GM21786 (cell line): ENCODE data around the gene CDHR2.

ENCODE experiments used
- ATAC-seq: cut with Tn5 transposase; IDR thresholded peaks from one replicate; pipeline ENCODE4 v1.9.1; 2021; ENCODE audit not compliant: unreplicated experiment

The CDHR2 gene

GRCh38 chr5:176619569-176620332 lies 70.6 kb downstream of the CDHR2 start:
- no peak for ATAC-seq

DNA sequence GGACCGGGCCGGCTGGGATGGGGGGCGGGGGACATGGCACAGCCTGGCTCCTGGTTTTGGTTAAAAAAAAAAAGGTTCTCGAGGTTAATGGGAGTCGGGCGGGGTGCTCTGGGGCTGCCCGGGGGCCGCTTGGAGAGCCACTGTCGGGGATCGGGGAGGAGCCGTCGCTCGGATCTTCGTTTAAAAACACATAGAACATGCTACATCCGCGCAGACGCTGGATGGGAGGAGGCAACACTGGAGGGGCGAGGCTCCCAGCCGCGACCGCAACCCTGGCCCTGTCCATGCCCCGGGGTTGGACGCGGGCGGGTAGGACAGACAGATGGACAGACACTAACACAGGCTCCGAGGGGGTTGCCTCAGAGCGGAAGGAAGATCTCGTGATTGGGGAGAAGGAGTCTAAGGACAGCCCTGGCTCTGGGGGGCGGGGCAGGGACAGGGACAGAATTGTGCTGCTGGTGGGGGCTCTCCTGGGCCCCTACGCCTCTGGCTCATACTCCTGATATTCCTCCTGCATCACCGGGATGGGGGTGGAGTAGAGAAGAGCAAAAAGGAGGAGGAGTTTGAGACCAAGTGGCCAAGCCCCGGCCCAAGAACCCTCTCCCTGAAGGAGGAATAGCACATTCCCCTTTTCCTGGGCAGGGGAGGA lies 71.3 kb downstream of the CDHR2 start:
- ATAC-seq, result no peak

DNA sequence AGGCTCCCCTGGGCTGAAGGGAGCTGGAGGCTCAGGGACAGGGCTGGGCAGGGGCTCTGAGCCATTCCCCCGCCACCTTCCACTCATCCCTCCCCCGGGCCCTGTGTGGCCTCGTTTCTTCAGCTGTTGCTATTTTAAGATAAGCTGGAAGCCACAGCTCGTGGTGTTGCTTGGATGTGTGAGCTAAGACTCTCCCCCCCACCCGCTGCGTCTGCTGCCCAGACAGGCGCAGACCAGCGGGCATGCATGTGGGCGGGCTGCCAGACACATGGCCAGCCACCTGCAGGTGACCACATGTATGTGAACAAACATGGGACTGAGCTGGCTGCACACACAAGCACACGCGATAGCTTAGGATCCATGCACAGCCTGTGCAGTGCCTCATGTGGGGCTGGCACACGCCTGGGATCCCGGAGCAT lies 72.5 kb downstream of the CDHR2 start:
- ATAC-seq, result no peak

- no peak for ATAC-seq
These were observed 75.0 kb downstream of the CDHR2 start for GRCh38 chr5:176624142-176624541.

DNA sequence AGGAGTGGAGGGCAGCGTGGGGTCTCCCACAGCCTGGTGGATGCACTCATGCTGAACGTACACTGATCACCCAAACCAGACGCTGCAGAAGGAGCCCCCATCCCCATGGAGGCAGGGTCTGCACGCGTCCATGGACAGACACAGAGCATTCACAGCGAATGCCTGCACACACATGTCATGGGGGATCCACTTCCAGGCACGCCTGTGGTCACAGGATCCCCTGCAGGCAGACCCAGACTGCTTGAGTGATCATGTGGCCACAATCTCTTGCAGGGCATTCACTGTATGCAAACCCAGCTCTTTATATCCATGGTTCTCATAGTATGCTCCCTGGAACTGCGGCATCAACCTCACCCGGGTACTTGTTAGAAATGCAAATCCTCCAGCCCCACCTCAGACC lies 75.8 kb downstream of the CDHR2 start:
- ATAC-seq, result no peak

DNA sequence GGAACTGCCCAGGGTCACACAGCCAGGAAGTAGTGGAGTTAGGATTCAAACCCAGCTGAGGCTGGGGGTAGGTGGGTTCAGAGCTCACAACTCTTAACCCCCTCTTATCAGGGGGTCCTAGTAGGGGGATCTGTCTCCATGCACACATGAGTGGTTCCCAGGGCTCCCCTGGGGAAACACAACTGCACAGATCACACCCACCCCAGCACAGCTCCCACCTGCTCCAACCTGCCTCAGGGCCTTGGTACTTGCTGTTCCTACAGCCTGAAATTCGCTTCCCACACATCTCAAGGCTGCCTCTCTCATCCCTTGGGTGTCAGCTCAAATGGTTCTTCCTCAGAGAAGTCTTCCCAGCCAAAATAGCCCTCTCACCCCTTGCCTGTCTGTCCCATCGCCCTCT lies 76.4 kb downstream of the CDHR2 start:
- no peak for ATAC-seq

GRCh38 chr5:176625966-176626875 lies 77.1 kb downstream of the CDHR2 start:
- ATAC-seq, result no peak

DNA sequence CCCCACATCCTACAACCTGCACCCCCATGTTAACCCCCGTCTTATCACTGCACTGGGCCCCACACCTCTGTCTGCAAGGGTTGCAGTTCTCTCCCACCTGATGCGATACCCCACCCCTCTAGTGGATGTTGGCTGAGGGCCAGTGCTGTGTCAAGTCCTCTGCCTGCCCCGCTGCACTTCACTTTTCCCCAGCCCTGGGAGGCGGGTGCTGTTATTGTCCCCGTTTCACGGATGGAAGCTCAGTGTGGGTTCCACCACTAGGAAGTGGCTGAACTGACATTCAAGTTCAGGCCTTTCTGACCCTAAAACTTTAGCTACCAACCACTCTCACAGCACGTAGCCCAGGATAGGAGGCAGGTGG lies 77.7 kb downstream of the CDHR2 start:
- no peak for ATAC-seq

DNA sequence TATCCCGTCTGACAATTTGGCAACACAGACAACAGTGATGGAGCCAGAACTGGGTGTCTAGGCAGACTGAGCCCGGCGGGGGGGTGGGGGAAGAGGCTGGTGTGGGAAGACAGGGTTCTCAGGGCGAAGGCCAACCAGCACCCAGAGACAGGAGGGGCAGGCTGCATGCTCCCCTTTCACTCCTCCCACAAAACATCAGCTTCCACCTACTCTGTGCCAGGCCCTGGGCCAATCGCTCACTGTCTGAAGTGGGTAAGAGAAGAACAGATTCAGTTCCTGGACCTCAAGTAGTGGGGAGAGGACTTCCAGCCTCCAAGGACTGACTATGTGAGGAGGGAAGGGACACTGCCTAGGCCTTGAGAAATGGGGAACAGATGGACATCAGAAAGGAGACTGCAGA lies 78.4 kb downstream of the CDHR2 start:
- no peak for ATAC-seq

GRCh38 chr5:176628406-176629228 lies 79.5 kb downstream of the CDHR2 start:
- no peak for ATAC-seq

- no peak for ATAC-seq
These were observed 80.2 kb downstream of the CDHR2 start for GRCh38 chr5:176629317-176629852.

GRCh38 chr5:176629853-176630680 lies 80.9 kb downstream of the CDHR2 start, which contains the start of the genes EIF4E1B and SNCB:
Gene EIF4E1B, plus strand, starts transcription at chr5:176630675. Its CDS starts 12,113 bp downstream, at chr5:176642788.
Gene SNCB, minus strand, starts transcription at chr5:176630534. Its CDS starts 880 bp downstream, at chr5:176629654.
- ATAC-seq, result peak; percentile 48

GRCh38 chr5:176630681-176631222 lies 81.6 kb downstream of the CDHR2 start:
- ATAC-seq, result no peak

- no peak for ATAC-seq
These were observed 82.5 kb downstream of the CDHR2 start for GRCh38 chr5:176631383-176632200.

- no peak for ATAC-seq
These were observed 83.6 kb downstream of the CDHR2 start for GRCh38 chr5:176632745-176633144.

- no peak for ATAC-seq
These were observed 84.5 kb downstream of the CDHR2 start for GRCh38 chr5:176633598-176633997.

DNA sequence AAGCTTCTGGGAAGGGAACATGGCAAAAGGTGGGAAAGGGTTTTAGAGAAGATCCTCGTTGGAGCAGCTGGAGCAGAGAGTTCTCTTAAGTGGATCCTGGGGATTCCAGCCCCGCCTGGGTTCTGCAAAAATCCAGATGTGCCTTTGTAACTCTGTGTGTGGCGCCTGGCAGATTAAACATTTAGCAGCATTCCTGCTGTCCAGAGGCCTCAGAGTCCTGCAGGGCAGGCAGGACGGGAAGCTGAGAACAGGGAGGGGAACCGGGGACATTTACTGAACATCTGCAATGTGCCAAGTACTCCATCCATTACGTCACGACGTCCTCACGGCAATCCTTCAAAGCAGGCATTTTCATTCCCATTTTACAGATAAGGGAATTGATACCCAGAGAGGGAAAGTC lies 87.3 kb downstream of the CDHR2 start:
- ATAC-seq, result no peak

DNA sequence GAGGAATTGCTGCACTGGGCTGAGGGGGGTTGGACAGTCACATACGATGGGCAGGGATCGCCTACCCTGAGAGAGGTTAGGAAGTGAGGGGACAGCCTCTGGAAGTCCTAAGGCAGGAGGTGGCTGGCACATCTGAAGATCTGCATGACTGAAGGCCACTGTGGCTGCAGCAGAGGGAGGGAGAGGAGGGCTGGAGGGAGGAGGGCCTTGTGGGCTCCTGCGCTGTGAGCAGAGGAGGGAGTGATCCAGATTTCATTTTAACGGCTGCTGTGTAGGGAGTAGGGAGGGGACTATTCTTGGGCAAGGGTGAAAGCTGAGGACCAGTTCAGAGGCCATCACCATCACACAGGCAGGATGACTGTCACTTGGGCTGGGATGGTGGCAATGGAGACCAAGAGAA lies 88.4 kb downstream of the CDHR2 start:
- ATAC-seq, result no peak
